Testis (tissue), 2 donors: ENCODE data around the gene GBF1.

Source experiments
- CTCF ChIP-seq, 3 experiments: fragments of 450-650 bp in 2 of 3; fragments of 200-600 bp in 1 of 3; sonication (generic) in 1 of 3; IDR thresholded peaks; one replicate each; pipeline ENCODE4 v1.5.1; 2016 to 2019; ENCODE audit warnings: antibody characterized with exemption in 3 of 3, mild to moderate bottlenecking in 2 of 3, moderate library complexity in 1 of 3
- POLR2A ChIP-seq: fragments of 450-650 bp; IDR thresholded peaks from one replicate; pipeline ENCODE4 v1.6.1; 2017; ENCODE audit warnings: antibody characterized with exemption, mild to moderate bottlenecking, moderate library complexity

- no peak for TF ChIP-seq POLR2A
- TF ChIP-seq CTCF (IDR thresholded peaks at IDR 0.05) = no peak
Observed at GRCh38 chr10:102420181-102420713, 174.9 kb downstream of the GBF1 start.
